NCI-H2107 treated with DMSO at 0.1 percent for 48 hours (cell line): Measurements from ENCODE around the gene INAFM1.

Source experiments
- DNase-seq: peaks from one replicate; lab custom pipeline; 2025; ENCODE audit not compliant: unreplicated experiment; lab: John Stamatoyannopoulos, UW

Gene INAFM1

DNA sequence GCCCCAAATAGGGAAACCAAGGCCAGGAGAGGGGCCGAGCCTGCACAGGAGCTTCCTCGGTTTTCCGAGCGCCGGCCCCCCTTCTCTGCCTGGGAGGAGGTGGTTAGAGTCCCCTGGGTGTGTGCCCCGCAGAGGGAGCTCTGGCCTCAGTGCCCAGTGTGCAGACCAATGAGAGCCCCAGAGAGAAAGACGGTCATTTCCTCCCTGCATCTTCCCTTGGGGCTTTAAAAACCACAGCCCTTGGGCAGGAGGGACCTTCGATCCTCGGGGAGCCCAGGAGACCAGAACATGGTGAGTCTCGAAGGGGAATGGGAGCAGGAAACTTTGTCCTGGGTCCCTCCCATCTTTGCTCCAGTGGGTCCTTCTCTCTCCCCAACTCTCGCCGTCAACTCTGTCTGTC is 34.9 kb downstream of the INAFM1 start, which contains the start of gene C5AR1:
TSS of gene C5AR1 (plus strand) at position 254 of the 400 bp plus-strand sequence. CDS start at position 289, 35 bp downstream.
- no peak for DNase-seq

DNA sequence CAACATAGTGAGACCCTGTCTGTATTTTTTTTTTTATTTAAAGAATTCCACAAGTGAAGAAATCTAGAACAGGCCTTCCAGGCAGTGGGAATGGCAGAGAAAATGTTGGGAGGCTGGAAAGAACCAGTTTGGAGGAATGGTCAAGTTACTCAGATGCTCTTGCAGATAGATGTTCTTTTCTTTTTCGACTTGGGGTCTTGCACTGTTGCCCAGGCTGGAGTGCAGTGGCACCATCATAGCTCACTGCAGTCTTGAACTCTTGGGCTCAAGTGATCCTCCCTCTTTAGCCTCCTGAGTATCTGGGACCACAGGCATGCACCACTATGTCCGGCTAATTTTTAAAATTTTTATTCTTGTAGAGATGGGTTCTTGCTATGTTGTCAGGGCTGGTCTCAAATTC is 35.6 kb downstream of the INAFM1 start:
- no peak for DNase-seq

DNA sequence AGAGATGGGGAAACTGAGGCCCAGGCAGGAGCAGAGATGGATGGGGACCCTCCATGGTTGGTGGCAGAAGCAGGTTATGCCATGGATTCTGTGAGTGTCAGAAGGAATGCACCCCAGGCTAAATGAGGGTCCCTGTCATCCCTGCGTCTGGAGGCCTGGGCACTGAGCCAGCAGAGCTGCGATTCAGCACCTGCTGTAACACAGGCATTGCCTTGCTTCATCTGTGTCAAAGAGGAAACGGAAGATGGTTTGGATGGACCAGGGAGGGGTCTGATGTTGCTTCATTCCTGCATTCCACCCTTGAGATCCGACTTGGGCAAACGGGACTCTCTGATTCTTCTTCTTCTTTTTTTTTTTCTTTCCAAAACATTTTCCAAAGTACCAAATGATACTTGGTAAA is 36.1 kb downstream of the INAFM1 start:
- peak; percentile 19 for DNase-seq

DNA sequence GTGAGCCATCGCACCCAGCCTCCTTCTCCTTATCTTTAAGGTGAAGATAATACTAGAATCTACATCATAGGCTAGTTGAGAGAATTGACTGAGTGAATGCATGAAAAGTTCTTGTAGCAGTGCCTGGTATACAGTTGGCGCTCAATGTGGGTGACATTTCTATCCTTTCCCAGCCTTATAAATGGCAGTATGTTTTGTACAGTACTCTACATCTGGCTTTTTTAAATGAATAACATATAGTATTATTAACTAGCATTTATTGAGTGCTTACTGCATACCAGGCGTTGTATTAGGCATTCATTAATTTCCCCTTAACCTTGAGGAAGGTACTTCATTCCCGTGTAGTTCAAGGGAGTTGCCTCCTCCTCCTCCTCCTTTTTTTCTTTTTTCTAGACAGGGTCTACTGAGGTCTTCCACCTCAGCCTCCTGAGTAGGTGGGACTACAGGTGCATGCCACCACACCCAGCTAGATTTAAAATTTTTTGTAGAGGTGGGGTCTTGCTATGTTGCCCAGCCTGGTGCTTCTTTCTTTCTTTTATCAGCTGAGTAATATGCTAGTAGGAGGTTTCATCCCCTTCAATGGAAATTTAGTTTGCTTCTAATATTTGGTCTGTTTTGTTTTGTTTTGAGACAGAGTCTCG is 37.8 kb downstream of the INAFM1 start:
- DNase-seq = no peak

DNA sequence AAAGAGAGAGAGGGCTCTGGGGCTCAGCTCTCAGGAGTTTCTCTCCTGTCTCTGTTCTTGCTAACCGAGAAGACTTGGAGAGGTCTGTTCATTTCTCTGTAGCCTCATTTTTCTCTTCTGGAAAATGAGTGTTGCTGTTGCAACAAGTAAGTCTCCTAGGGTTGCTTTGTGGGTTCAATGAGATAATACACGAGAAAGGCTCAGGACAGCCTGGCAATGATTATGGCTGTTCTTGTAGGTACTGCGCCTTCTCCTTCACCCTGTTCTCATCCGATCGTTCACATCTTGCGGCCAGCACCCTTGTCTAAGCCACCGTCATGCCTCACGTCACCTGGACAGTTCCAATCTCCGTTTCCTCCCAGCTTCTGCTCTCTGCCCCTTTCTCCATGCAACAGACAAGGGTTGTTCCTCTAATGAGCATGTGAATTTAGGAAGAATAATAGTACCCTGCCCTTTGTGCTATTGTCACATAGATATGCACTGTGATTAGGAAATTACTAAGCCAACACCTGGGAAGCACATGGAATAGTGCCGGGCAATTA is 39.1 kb downstream of the INAFM1 start:
- no peak for DNase-seq

DNA sequence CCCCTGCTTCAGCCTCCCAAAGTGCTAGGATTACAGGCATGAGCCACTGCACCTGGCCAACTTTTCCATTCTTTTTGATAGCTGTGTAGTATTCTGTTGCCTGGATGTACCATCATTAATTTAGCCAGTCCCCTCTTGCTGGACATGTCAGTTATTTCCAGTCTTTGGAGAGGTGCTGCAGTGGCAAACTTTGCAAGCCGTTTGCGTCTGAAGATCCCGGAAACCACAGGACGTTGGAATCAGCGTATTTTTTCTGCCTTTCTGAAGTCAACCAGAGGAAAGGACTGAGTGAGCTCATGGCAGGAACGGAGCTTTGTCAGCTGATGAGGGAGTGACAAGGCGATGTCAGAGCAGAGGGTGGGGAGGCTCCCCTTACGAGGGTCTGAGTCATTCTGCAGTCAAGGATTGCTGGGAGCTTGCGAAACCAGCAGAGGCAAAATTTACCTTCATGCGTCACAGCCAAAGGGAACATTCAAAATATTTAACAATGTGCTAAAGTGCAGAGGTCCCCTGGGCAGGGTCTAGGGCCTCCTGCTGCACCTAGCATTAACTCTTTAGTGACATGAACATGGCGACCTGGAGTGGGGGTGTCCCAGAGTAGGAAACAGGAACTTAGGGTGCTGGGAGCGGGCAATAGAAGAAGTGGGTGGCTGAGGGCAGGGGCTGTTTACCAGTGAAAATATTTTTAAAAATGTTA is 40.6 kb downstream of the INAFM1 start:
- no peak for DNase-seq

DNA sequence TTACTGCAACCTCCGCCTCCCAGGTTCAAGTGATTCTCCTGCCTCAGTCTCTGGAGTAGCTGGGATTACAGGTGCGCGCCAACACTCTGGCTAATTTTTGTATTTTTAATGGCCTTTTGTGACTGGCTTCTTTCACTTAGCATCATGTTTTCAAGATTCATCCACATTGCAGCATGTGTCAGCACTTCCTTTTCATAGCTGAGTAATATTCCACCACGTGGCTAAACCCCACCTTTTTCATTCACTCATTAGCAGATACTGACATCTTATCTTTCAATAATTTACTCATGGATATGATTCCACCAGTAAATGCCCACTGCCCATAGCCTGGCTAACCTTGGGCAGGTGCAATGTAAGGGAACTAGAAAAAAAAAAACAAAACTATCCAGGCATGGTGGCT is 41.8 kb downstream of the INAFM1 start:
- no peak for DNase-seq

DNA sequence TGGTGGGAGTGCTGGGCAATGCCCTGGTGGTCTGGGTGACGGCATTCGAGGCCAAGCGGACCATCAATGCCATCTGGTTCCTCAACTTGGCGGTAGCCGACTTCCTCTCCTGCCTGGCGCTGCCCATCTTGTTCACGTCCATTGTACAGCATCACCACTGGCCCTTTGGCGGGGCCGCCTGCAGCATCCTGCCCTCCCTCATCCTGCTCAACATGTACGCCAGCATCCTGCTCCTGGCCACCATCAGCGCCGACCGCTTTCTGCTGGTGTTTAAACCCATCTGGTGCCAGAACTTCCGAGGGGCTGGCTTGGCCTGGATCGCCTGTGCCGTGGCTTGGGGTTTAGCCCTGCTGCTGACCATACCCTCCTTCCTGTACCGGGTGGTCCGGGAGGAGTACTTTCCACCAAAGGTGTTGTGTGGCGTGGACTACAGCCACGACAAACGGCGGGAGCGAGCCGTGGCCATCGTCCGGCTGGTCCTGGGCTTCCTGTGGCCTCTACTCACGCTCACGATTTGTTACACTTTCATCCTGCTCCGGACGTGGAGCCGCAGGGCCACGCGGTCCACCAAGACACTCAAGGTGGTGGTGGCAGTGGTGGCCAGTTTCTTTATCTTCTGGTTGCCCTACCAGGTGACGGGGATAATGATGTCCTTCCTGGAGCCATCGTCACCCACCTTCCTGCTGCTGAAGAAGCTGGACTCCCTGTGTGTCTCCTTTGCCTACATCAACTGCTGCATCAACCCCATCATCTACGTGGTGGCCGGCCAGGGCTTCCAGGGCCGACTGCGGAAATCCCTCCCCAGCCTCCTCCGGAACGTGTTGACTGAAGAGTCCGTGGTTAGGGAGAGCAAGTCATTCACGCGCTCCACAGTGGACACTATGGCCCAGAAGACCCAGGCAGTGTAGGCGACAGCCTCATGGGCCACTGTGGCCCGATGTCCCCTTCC is 45.5 kb downstream of the INAFM1 start:
- DNase-seq = no peak

DNA sequence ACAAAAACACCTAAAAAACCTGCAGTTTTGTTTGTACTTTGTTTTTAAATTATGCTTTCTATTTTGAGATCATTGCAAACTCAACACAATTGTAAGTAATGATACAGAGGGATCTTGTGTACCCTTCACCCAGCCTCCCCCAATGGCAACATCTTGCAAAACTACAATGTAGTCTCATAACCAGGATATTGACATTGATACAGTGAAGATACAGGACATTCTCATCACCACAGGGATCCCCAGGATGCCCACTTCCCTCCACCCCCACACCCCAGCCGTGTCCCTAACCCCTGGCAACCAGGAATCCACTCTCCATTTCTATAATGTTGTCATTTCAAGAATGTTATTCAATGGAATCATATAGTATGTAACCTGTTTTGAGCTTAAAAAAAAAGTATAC is 46.9 kb downstream of the INAFM1 start:
- DNase-seq = no peak

DNA sequence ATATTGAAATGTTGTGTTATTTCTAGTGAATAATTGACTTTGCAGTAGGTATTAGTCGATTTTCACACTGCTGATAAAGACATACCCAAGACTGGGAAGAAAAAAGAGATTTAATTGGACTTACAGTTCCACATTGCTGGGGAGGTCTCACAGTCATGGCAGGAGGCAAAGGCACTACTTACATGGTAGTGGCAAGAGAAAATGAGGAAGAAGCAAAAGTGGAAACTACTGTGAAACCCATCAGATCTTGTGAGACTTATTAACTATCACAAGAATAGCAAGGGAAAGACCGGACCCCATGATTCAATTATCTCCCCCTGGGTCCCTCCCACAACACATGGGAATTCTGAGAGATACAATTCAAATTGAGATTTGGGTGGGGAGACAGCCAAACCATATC is 47.4 kb downstream of the INAFM1 start:
- DNase-seq = no peak

DNA sequence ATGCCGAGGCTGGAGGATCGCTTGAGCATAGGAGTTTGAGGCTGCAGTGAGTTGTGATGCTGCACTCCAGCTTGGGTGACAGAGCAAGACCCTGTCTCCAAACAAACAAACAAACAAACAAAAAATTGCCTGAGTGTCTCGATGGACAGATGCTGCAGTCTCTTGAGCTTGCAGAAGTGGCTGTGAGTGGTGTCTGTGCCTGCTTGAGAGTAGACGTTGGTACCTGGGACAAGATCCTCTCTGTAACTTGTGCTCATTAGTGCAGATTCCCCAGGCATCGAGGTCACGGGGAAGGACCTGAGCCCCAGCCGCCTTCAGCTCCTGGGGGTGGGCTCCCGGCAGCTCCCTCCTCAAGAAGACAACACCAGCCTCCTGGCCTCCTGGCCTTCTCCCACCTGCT is 48.7 kb downstream of the INAFM1 start:
- no peak for DNase-seq

DNA sequence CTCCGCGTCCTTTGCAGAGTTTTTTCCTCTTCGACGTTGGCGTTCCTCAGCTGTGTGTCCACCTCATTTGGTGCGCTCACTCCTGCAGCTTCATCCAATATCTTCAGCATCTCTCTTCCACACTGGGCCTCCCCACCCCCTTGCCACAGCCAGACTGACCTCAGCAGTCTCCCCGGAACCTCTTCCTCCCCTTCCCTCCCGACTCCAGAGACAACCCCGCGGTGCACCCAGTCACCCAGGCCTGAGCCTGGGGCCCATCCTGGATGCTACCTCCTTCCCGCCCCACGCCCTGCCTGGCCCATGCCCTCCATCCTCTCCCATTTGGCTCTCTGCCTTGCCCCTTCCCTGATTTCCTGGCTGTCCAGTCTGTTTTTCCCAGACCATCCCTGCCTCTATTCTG is 49.2 kb downstream of the INAFM1 start:
- DNase-seq = no peak

DNA sequence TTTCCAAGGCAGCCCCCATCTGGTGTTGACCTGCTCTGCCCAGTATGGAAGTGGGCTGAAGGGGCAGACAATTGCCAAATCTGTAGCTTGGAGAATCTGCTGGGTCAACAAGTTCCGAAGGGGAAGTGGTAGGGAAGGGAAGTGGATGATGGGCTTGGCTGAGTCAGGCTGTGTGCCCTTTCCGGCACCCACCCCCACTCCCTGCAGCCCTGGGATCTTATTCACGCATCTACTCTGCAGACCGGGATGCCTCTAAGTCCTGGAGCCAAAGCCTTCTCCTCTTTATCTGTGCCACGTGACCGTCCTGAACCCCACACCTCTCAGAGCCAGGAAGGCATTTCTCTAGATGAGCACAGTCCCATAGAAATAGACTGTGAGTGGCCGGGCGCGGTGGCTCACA is 49.8 kb downstream of the INAFM1 start:
- no peak for DNase-seq
